Chondrocyte (in vitro differentiated cells): ENCODE measurements around the gene GET4. TPM values are rescaled to one million over a fixed set of nuclear protein-coding genes. Genes with fewer than 3 reads are reported as not detected.

ENCODE experiments used
- DNase-seq: peaks from one replicate; pipeline ENCODE4 v3.0.0; 2021; ENCODE audit warnings: mixed read lengths, low spot score
- H3K27ac Mint-ChIP-seq: one replicate; pipeline ENCODE4 v1.8.0; 2021; ENCODE audit warnings: mild to moderate bottlenecking, moderate library complexity, mixed read lengths; ENCODE audit not compliant: unreplicated experiment
- H3K27me3 Mint-ChIP-seq: 2 replicates; pipeline ENCODE4 v1.8.0; 2021; ENCODE audit warnings: low read depth, mixed read lengths
- H3K36me3 Mint-ChIP-seq: 2 replicates; pipeline ENCODE4 v1.8.0; 2021; ENCODE audit warnings: low read depth, mixed read lengths
- H3K4me1 Mint-ChIP-seq: 2 replicates; pipeline ENCODE4 v1.8.0; 2021; ENCODE audit warnings: low read depth, mild to moderate bottlenecking, mixed read lengths
- H3K4me3 Mint-ChIP-seq: one replicate; pipeline ENCODE4 v1.8.0; 2021; ENCODE audit warnings: mild to moderate bottlenecking, moderate library complexity, mixed read lengths; ENCODE audit not compliant: unreplicated experiment
- H3K9me3 Mint-ChIP-seq: 2 replicates; pipeline ENCODE4 v1.8.0; 2021; ENCODE audit warnings: low read depth, mixed read lengths
- CTCF ChIP-seq: fragments of 200-600 bp; sonication (generic); IDR thresholded peaks from 2 replicates; pipeline ENCODE4 v1.5.0; 2021; ENCODE audit warnings: antibody characterized with exemption, mild to moderate bottlenecking, moderate library complexity
- total RNA-seq: library from RNA; stranded (reverse); gene quantifications from 3 replicates; pipeline ENCODE4 v1.2.1, GENCODE V29; 2021

Gene GET4
- total RNA-seq, 1 donor from 2014 or later = 28.0 TPM

- no peak overlapping the region for H3K27ac Mint-ChIP-seq
- no peak overlapping the region for H3K4me3 Mint-ChIP-seq
- H3K4me1 Mint-ChIP-seq = peaks cover 18% of the 10 kb centered on the region
- no peaks in the 10 kb centered on the region for H3K36me3 Mint-ChIP-seq
- peaks cover 1% of the 10 kb centered on the region for H3K27me3 Mint-ChIP-seq
- DNase-seq = peak; percentile 82
- H3K9me3 Mint-ChIP-seq = no peaks in the 10 kb centered on the region
- no peak for TF ChIP-seq CTCF
Observed at GRCh38 chr7:931871-932650, 55.7 kb downstream of the GET4 start.

- Mint-ChIP-seq H3K36me3 (no peaks in the 10 kb centered on the region), H3K4me3 (no peak overlapping the region), H3K9me3 (no peaks in the 10 kb centered on the region), H3K27ac (no peak overlapping the region), H3K4me1 (peaks cover 18% of the 10 kb centered on the region), H3K27me3 (peaks cover 1% of the 10 kb centered on the region)
- TF ChIP-seq CTCF = no peak
- peak; percentile 59 for DNase-seq
Observed at GRCh38 chr7:932651-932975, 56.3 kb downstream of the GET4 start.

- H3K9me3 Mint-ChIP-seq = no peaks in the 10 kb centered on the region
- no peak overlapping the region for H3K4me3 Mint-ChIP-seq
- DNase-seq = peak; percentile 81
- no peak for TF ChIP-seq CTCF
- no peak overlapping the region for H3K27ac Mint-ChIP-seq
- H3K4me1 Mint-ChIP-seq = peaks cover 5% of the 10 kb centered on the region
- H3K36me3 Mint-ChIP-seq = no peaks in the 10 kb centered on the region
- peaks cover 1% of the 10 kb centered on the region for H3K27me3 Mint-ChIP-seq
Observed at GRCh38 chr7:934469-935163, 58.3 kb downstream of the GET4 start.

GRCh38 chr7:935164-935873, 59.0 kb downstream of the GET4 start:
- H3K27me3 Mint-ChIP-seq = peaks cover 1% of the 10 kb centered on the region
- no peak for TF ChIP-seq CTCF
- H3K27ac Mint-ChIP-seq = no peak overlapping the region

GRCh38 chr7:935874-936385, 59.6 kb downstream of the GET4 start:
- DNase-seq = no peak

More at GRCh38 chr7:935164-935873, 59.0 kb downstream of the GET4 start:
- peaks cover 5% of the 10 kb centered on the region for H3K4me1 Mint-ChIP-seq
- peak; percentile 82 for DNase-seq
- peaks cover 4% of the 10 kb centered on the region for H3K9me3 Mint-ChIP-seq
- H3K36me3 Mint-ChIP-seq = no peaks in the 10 kb centered on the region
- no peak overlapping the region for H3K4me3 Mint-ChIP-seq

More at GRCh38 chr7:935874-936385, 59.6 kb downstream of the GET4 start:
- Mint-ChIP-seq H3K36me3 (peaks cover under 1% of the 10 kb centered on the region), H3K27ac (no peak overlapping the region), H3K4me3 (no peak overlapping the region), H3K4me1 (peaks cover 5% of the 10 kb centered on the region), H3K9me3 (peaks cover 9% of the 10 kb centered on the region), H3K27me3 (peaks cover 3% of the 10 kb centered on the region)
- no peak for TF ChIP-seq CTCF
